CD4-positive, alpha-beta T cell treated with Interferon gamma for 1 hour (primary cell): ENCODE measurements around the gene PIK3AP1.
"Not testable (repeated sequence)": the region's sequence is repeated elsewhere in the genome, so short reads cannot be mapped to it uniquely, and the experiment has no call there.

ENCODE experiments used
- DNase-seq: peaks from one replicate; pipeline ENCODE4 v3.0.0-alpha.2; 2020

Gene PIK3AP1

DNA sequence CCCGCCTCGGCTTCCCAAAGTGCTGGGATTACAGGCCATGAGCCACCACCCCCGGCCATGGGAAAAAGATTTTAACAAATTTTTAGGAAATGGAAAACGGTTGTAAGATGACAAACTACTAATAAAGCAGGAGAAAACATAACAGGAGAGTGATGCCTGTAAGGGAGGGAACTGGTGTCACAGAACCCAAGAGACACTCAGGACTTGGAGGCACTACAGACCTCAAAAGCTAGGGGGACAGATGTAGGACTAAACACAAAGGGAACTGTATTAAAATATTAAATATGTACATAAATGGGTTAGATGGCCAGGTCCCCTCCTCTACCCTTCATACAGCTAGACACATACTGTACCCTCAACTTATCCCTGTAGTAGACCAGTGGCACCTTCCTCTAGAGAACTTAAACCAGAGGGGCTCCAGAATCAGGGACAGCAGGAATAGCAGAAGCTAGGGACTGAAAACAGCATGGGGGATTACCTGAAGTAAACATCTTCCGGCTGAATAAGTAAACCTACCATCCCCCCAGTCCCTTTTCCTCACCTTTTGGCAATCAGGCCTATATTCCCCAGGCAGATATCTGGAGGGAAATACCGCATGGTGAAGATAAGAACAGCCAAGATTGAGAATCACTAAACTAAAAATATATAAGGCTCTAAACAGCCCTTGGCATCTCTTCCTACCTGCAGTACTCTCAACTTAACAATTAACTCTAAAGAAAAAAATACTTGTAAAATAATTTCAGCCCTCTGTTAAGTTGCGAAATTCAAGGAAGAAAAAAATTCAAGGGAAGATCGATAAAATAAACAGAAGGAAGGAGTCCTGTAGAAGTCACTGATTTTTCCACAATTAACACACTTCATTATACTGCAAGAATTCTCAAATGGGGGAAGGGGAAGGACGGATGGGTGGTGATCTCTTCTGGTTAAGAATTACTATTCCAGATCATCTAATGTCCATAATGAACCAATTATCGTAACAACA, 149.0 kb downstream of the PIK3AP1 start:
- no peak for DNase-seq

DNA sequence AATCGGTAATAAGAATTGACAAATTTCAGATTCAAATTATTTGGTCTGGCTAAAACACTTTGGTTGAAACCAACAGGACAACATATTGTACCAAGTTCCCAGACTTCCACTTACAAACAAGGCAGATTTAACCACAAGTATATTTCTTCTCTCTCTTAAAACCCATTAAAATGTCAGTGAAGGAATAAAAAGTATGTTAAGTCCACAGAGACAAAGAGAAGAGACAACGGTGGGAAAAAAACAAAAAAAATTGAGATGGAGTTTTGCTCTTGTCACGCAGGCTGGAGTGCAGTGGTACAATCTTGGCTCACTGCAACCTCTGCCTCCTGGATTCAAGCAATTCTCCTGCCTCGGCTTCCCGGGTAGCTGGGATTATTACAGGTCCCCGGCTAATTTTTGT, 149.8 kb downstream of the PIK3AP1 start:
- DNase-seq = no peak

DNA sequence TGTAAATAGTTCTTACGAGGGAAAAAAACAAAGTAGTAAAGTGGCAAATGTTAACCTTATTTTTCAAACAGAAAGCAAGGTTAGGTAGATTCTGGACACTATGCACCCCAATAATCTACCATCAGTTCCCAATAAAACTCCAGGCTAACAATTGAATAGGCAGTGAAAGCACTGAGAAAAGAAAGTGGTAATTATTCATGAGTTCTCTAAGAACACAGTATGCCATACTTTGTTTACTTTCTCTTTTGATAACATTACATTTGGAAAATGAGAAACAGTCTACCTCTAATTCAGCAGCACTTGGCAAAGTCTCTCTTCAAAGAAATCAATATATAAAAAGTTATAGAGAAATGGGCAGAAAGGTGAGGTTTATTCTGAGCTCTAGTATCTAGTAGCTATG, 151.9 kb downstream of the PIK3AP1 start:
- DNase-seq = no peak

DNA sequence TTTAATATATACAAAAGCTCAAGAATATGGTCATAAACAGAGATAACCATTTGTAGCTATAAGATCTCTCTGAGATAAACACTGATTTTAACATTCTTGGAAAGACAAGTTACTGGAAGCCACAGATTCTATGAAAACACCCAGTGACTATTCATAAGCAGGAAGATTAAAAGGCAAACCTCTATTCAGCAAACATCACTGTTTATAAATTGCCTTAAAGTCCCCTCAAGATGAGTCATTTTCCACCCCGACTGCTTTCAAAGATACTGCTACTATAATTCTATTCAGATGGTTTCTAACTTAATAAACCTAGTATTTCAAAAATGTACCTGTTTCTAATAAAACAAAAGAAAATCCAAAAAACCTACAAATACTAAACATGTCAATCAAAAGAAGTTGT, 154.5 kb downstream of the PIK3AP1 start:
- no peak for DNase-seq

DNA sequence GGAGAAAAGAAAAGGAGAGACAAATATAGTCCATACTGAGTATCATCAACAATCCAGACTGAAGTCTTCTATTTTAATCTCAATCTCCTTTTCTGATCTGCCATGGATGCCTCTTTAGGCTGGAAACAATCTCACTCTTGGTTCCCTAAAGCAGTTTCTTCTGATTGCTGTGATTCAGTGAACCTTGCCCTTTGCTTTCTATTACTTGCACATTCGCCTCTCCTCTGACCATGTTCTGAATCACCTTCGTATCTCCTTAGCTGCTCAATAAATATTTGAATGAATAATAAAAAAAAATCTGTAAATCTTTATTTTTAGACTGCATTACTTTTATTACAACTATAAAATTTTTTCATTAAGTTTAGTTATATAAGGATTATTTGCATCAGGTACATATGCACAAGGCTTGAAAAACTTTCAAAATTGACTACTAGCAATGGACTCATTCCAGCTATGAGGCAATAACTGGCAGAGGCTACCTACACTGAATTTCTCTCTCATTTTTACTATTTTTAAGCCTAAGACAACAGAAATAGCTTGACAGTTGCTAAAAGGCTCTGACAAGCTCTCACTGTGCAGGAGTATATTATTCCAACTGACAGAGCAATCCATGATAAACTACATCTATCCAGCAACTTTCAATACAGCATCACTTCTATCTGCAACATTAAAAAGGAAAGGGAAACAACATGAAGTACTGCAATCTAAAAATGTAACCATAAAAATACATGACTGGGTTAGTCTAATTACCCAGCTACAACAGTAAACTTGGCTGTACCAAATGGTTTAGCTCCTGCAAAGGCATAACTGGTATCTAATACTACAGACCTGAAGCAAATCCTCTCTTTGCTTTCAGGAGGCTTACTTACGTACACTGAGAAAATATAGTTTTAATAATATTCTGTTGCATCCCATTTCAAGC, 159.1 kb downstream of the PIK3AP1 start:
- no peak for DNase-seq

DNA sequence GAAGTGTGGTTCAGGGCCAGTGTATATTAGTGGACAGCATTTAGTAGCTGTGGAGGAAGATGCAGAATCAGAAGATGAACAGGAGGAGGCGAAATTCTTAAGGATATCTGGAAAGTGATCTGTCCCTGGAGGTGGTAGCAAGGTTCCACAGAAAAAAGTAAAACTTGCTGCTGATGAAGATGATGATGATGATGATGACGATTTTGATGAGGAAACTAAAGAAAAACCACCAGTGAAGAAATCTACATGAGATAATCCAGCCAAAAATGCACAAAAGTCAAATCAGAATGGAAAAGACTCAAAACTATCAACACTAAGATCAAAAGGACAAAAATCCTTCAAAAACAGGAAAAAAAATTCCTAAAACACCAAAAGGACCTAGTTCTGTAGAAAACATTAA, 159.8 kb downstream of the PIK3AP1 start:
- DNase-seq = no peak

DNA sequence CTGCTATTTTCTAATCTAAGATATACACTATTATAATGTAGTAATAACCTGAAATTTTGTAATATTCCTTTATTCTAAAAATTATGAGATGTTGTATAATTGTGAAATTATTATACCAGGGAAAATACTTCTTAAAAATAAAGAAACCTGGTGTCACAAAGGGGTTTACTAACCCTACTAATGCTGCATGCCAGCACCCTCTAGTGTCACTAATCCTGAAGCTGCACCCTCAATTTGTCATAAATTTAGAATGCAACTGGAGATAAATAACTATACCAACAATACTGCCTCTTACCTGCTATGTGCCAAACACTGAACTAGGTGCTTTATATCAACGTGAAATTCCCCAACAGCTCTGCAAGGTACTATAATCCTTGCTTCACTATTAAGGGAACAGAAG, 164.3 kb downstream of the PIK3AP1 start:
- DNase-seq = no peak

DNA sequence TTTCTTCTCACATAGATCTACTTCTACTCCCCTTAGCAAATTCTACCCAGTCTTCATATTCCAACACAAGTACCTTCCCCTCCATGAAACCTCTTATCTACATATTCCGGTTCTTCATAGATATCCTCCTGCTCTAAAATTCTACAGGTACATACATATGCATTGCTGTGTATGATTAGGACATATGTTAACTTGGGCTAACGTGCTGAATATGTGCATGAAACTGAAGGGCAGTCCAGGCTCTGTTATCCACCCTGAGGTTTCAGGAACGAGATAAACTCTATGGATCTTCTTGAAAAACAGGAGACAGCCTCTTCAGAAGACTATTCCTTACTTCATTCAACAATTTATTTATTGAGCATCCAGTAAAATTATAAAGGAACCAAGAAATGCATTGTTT, 165.0 kb downstream of the PIK3AP1 start:
- no peak for DNase-seq

DNA sequence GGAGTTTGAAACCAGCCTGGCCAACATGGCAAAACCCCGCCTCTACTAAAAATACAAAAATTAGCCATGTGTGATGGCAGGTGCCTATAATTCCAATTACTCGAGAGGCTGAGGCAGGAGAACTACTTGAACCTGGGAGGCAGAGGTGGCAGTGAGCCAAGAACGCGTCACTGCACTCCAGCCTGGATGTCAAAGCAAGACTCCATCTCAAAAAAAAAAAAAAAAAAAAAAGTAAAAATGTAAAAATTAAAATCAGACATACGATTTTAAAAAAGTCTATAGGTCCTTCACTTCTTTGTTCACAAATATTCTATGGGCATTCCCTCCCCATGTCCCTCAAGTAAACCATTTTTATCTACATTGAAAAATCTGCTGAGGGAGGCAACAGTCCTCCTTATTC, 171.7 kb downstream of the PIK3AP1 start:
- DNase-seq = no peak

DNA sequence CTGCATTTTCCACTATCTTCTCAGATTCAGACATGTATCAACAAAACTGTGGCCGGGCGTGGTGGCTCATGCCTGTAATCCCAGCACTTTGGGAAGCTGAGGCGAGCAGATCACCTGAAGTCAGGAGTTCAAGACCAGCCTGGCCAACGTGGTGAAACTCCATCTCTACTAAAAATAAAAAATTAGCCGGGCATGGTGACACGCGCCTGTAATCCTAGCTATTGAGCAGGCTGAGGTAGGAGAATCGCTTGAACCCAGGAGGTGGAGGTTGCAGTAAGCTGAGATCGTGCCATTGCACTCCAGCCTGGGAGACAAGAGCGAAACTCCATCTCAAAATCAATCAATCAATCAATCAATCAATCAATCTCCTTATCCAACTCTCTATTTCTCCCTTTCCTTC, 174.8 kb downstream of the PIK3AP1 start:
- DNase-seq = not testable (repeated sequence)
